ENCODE results near the gene FNDC3B.

DNA sequence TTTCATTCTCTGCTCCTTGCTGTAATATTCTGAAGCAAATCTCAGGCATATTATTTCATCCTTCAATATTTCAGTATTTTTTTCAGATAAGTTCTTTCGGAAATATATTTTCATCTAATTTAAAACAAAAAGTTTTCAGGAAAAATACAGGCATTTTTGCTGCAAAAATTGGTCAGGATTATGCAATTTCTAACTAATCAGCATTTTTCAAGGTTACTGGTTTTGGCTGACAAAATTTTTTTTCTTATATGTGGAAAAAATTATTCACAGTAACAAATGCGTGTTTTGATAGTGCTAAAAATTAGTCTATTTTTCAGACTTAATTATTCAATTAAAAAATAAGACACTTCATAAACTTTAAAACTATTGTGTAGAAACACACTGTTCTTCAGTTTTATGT, 31.4 kb downstream of the FNDC3B start:
- TF ChIP-seq SIN3A (IDR thresholded peaks at IDR 0.05; ENCODE audit: borderline replicate concordance, insufficient read depth, low read length) (no peak), TAF1 (IDR thresholded peaks at IDR 0.05; ENCODE audit: borderline replicate concordance, insufficient read depth, low read length) (no peak), POLR2AphosphoS5 (IDR thresholded peaks at IDR 0.05; ENCODE audit: low read depth, low read length) (no peak)

Measured in PFSK-1 (cell line).